ENCODE measurements around the gene PWWP2A.

DNA sequence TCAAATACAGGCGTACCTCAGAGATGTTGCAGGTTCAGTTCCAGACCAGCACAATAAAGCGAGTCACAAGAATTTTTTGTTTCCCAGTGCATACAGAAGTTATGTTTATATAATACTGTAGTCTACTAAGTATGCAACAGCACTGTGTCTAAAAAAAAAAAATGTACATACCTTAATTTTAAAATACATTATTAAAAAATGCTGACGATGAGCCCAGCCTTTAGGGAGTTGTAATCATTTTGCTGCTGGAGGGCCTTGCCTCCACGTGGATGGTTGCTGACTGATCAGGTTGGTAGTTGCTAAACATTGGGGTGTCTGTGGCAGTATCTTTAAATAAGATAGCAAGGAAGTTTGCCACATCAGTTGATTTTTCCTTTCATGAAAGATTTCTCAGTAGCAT is 62.0 kb downstream of the PWWP2A start:
- TF ChIP-seq EZH2 (IDR thresholded peaks at IDR 0.05; ENCODE audit: low read depth, unreplicated experiment) (no peak), JUNB (IDR thresholded peaks at IDR 0.05; ENCODE audit: unreplicated experiment) (no peak)
